ENCODE measurements around the gene PPM1H.

Gene PPM1H

DNA sequence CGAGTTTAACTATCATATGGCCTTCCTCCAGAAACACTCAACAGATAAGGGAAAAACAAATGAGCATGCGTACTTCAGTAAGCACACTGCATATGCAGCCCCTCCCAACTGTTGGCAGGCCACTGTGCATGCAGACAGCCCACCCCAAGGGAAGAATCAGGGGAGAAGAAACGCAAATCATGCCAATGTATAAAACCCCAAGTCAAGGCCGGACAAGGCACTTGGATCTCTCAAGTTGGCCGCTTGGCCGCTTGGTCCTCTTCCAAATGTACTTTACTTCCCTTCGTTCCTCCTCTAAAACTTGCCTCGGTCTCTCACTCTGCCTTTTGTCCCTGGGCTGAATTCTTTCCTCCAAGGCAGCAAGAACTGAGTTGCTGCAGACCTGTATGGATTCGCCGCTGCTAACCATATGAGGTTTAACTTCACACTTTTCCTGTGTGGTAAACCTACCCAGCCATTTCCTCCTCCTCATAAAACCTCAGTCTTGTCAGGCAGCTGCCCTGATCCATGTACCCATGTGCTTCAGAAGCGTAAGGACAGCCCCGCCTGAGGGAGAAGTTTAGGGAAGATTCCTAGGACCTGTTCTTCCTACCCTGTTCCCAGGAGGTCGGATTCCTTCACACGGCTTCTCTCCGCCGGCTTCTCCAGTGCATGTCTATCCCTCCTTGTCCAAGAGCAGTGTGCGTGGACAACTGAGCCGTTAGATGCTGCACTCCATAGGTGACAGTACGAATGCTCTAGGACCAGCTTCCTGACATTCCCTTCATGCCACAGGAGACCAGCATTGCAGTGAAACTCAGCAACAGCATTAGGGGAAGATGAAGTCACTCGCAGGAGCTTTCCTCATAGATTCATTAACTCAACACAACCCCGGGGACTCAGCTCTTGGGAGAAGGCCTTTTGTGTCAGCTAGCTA lies 280.4 kb downstream of the PPM1H start:
- no peak for DNase-seq (ENCODE audit: low read depth in 2 of 2, low spot score in 1 of 2)

DNA sequence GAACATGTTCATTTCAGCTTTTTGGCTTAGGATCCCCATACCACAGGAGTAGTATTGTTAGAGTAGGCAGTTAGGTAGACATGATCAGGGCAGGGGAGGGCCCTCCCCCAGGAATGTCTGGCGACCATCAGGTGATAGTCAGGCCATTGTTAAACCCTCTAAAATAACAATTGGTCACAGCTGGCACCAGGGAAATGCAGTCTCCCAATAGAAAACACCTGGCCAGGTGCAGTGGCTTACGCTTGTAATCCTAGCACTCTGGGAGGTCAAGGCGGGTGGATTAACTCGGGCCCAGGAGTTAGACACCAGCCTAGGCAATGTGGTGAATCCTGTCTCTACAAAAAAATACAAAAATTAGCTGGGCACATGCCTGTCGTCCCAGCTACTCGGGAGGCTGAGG lies 281.2 kb downstream of the PPM1H start:
- no peak for DNase-seq (ENCODE audit: low read depth in 2 of 2, low spot score in 1 of 2)

DNA sequence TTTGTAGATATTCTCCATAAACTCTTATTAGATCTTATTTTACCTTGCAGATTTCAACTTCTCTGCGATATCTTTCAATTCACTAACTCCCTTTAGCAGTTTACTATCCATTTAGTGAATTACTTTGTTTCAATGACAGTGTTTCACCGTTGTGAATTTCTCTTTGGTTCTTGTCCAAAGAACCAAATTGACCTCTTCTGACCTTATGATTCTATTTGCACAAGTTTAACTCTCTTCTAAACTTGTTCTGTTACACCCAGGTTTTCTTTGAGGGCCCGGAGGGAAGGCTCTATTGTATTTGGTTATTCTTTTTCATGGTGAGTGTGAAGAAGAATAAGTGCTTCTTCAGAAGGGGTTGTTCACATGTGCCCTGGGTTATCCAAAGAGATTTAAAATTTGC lies 281.6 kb downstream of the PPM1H start:
- DNase-seq (ENCODE audit: low read depth in 2 of 2, low spot score in 1 of 2): no peak

DNA sequence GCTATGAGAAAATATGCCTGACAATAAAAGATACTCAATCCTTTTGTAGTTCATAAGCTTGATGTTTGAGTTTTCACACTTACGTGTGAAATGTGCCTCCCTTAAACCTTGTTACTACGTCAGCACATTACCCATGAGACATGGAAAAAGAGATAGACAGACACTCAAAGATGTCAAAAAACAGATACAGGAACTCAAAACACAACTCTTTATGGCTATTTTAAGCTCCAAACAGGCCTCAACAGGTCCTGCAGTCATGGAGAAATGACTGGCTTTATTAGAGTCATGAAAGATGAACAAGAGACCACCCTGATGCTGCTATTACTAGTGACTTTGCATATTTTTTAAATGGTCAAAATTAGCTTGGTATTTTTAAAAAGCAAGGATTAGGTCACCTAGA lies 283.8 kb downstream of the PPM1H start:
- DNase-seq (ENCODE audit: low read depth in 2 of 2, low spot score in 1 of 2): no peak

DNA sequence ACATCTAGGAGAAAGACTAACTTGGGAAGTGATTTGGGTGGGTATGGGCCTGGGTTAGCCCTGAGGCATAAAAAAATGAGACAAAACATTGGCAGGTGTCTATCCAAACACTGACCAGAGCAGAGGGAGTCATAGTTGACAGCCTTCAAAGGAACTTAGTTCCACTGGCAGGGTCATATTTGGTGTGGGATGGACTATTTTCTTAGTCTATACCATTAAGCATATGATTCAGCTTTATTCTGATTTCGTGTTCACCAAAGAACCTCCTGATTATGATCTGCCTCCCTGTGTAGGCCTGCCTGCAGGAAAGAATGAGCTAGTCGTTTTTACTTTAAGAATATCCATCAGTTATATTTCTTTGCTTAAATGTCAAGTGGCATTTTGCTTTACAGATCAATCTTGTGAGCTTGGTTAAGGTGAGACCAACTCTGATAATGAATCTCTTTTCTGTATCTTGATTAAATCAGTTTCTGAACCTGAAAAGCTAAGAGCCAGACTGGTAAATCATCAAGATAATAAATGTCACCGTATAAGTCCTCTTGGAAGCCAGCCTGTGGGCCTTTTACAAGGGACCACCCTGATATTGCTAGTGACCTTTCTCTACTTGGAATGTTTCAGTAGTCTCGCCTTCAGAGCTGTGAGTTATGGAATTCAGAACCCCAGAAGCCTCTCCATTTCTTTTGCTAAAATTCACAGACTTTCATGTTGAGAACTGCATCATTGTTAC lies 285.4 kb downstream of the PPM1H start:
- no peak for DNase-seq (ENCODE audit: low read depth in 2 of 2, low spot score in 1 of 2)

DNA sequence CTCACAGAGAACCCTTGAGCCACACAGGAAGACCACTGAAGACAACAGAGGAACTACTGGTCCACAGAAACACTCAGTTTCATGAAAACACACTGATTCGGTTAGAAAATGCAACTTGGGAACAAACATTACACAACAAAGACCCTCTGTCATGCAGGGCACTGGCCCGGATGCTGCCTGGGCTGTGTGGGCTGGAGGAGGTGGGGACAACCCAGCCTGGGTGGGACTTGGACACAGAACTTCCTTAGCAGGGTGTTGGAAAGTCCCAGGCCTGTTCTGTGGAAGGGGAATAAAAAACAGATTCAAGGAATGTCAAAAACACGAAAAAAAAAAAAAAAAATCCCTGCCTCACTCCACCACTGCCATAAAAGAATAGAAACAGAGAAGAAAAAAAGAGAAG lies 287.4 kb downstream of the PPM1H start:
- no peak for DNase-seq (ENCODE audit: low read depth in 2 of 2, low spot score in 1 of 2)

DNA sequence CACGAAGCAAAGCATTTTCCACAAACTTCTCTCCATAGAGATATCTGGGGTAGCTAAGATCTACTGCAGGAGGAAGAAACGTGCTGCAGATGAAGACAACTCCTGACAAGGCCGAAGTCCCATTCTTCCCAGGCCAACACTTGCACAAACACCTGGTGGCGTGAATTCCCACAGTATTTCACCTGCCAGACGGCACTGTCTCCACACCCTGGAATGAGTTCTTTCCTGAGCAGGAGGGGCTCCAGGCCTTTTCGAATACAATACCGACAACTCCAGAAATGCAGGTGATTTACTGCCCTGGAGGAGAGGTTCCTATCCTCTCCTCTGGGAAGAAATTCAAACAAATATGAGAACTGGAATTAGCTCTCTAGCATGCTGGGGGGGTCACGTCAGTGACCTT lies 288.4 kb downstream of the PPM1H start:
- no peak for DNase-seq (ENCODE audit: low read depth in 2 of 2, low spot score in 1 of 2)

DNA sequence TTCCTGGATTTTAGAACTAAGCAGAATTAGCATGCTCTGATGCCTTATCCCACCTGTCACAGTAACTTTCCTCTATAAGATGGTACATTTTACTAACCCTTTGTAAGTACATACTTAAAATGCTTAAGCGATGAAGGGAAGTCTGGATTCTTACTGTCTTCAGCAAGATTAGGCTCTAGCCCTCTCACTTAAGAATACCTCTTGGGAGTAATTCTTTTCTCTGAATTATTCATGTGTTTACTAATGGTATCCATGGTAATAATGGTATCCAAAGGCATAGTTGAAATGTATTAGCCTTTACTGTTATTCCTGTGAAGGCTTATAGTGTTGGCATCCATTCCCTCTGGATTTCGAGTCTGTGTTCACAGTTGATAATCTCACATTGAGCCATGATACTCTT lies 291.5 kb downstream of the PPM1H start:
- DNase-seq (ENCODE audit: low read depth in 2 of 2, low spot score in 1 of 2): no peak

DNA sequence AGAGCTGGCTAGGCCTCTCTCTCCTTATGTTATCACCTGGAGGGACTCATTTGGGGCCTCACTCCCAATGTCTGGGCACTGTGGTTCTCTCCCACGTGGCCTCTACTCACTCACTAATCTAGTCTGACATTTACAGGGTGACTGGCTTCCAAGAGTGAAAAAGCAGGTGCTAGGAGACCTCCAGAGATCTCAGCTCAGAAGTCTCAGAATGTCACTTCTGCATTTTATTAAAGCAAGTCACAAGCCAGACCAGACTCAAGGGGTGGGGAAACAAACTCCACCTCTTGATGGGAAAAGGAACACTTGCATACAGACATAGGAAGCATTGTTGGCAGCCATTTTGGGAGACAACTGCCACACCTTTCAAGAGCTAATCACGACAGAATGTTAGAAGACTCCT lies 292.5 kb downstream of the PPM1H start:
- no peak for DNase-seq (ENCODE audit: low read depth in 2 of 2, low spot score in 1 of 2)

DNA sequence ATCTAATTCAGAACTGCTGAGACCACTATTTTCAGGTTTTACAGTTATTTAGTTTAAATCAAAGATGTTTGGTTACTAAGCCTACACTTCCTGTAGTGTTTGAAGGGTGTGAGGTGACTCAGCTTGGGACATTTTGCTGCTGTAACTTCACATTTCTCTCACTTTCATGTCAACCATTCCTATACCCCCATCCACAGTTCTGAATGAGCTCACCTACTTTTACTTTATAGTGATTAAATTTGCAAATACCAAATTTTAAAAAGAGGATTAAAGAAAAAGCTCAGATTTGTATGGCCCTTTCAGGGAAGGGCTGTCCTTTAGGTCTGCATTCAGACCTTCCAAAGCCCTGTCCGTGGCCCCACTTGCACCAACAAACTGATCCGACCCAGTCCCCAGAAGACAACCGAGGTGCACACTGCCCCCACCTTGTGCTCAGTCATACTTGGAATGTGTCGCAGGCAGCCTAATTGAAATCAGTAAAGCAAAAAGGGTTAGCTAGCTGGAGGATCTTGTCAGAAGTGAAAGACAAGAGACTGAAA lies 294.0 kb downstream of the PPM1H start:
- no peak for DNase-seq (ENCODE audit: low read depth in 2 of 2, low spot score in 1 of 2)

DNA sequence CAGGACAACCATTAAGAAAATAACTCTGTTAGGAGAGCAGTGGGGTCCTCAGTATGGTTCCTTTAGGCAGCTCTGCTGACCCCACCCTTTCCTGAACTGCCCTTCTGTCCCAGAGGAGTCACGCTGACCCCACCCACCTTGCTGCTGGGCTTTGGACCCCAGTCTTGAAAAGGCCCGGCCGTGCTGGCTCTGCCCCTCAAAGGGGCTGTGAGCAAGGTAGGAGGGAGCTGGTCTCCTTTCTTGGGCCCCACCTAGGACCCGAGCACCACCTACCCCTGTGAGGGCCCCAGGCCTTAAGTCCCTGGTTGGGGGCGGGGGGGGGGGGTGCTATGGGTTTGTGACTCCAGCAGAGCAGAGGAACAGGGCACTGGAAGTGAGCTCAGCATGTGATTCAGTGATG lies 297.3 kb downstream of the PPM1H start:
- no peak for DNase-seq (ENCODE audit: low read depth in 2 of 2, low spot score in 1 of 2)

DNA sequence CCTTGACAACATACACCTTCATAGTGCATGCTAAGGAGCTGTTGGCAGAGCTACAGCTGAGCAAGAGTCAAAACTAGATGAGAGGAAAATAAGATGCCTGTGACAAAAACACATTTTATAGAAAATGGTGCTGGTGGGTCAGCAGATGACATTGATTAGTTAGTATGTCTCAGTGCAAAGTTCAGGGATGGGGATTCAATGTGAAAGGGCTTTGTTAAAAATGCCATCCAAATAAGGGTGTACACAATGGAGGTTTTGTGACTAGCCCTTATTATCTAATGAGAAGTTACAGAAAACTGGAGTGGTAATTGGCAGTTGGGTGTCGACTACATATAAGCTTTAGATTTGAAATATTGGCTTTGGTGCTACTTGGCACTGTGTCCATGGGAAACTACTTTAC lies 299.3 kb downstream of the PPM1H start:
- DNase-seq (ENCODE audit: low read depth in 2 of 2, low spot score in 1 of 2): no peak

DNA sequence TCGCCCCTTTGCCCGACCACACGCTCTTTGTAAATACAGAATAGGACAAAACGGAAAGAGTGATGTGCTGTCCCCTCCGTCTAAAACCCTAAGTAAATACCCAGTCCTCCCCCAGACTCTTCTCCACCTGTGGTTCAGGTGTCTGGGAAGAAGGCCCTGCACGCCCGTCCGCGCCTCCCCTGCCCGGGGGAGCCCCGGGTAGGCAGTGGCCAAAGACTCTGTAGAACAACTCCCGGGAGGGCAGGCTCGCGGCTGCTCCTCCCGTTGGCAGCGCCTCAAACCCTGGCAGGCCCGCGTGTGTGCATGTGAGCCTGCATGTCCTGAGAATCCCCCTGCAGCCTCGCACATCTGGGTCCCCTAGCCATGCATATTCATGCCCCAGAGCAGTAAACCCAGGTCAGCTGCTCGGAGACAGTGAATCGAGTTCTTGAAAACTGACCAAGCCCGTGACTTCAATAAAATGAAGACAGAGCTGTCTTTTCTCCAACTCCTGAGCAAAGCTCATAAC lies 302.5 kb downstream of the PPM1H start:
- DNase-seq (ENCODE audit: low read depth in 2 of 2, low spot score in 1 of 2): no peak

DNA sequence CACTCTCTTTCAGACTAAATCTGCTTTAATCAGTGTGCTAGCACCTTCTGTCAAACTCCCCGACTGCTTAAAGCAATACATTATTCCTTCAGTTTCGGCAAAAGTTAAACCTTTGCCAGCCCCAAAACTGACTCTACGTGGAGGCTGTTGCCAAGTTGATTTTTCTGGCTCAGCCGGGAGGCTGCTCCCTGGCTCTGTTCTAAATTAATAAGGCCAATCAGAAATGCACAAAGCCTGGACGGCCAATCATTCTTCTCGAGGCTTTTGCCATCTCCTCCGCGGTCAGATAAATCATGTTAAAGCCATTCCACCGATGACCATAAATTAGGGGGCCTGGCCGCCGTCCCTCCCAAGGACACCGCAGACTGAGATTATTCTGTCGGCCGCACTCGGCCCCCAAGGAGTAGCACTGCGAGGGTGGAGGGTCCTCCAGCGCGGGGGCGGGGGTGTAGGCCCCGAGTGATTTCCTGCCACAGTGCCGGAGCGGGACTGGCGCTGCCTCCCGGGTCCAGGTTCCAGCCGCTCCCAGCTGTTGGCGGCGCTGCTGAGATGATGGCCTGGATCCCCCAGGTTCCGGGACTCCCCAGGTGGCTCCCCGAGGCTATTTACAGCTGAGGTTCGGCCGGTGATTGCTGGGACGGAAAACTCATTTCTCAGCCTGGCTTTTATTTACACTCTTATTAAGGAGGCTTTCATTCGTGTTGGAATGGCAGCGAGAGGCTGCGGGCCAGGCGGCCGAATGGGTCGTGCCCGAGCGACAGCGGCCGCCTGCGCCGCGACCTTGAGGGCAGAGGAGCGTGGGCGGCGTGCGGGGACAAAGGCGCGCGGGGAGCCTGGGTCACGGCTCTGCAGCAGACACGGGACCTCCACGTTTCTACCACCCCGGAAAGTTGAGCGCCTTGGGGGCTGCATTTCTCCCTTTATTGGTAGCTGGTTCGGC lies 303.2 kb downstream of the PPM1H start:
- no peak for DNase-seq (ENCODE audit: low read depth in 2 of 2, low spot score in 1 of 2)

DNA sequence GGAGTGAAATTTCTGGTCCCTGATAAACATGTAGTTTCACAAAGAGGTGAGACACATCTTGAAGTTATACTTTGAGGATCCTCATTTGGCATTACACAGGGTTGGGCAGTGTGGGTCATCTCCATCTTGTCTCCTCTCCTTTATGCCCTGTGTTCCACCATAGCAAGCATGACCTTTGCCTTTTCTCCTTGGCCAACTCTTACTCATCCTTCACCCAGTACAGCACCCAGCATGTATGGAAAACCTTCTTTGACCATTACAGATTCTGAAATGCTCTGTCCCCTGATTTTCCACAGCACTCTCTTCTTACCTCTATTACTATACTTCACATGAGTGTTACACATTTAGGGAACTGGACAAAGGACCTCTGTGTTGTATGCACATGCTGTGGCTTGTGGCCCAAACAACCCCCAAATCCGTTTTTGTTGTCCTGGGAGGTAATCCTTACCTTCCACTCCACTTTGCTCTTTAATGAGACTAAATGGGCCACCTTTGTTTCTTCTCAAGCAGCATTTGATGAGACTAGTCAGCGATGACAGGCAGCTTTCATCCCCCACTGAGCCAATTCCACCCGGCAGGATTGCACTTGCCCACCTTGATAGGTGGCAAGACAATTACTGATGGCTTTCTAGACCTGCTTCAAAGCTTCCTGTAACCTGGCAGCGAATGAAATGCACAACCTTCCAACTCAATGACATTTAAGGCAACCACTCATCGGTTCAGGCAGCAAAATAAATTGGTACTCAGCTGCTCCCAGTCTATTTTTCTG lies 304.8 kb downstream of the PPM1H start:
- DNase-seq (ENCODE audit: low read depth in 2 of 2, low spot score in 1 of 2): no peak

DNA sequence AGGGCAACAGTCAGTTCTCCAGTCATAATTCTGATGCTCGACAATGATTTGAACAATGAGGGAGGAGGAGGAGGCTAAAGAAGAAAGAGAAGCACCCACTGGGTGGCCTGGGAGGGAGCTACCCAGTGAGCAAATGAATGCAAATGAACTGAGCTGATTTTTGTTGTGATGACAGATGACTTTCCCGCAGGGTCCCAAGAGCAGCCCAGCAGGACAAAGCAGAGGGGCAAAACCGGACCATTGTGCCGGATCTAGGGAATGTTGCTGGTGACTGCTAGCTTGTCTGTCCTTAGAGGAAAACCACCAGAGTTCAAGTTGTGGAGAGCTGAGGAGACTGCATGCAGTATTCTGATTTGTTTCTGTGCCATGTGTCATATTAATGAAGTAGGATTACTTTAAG lies 305.5 kb downstream of the PPM1H start:
- no peak for DNase-seq (ENCODE audit: low read depth in 2 of 2, low spot score in 1 of 2)

DNA sequence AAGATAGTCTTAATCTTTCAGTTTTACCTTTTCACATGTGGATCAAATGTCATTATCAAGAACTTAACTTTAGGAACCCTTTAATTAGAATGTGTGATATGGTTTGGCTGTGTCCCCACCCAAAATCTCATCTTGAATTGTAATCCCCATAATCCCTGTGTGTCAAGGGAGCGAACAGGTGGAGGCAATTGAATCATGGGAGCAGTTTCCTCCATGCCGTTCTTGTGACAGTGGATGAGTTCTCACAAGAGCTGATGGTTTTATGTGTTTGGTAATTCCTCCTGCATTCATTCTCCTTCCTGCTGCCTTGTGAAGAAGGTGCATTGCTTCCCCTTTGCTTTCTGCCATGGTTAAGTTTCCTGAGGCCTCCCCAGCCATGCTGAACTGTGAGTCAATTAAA lies 307.8 kb downstream of the PPM1H start:
- DNase-seq (ENCODE audit: low read depth in 2 of 2, low spot score in 1 of 2): no peak

DNA sequence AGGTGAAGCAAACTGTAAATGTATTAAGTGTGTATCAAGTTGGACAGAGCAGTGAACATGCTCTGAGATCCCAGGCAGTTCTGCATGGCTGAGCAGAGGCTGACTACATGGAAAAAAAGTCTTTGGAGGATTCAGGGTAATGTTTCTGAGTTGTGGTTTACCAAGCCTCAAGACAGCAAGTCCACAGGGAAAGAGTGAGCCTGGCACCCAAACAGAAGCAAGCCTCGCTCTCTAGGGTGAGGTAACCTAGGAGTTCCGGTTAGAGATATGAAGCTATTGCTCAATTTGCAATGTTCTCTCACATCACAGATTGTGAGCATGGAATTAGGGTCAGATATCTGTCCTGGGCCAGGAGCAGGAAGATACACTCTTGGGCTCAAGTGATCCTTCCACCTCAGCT lies 309.7 kb downstream of the PPM1H start:
- DNase-seq (ENCODE audit: low read depth in 2 of 2, low spot score in 1 of 2): no peak

DNA sequence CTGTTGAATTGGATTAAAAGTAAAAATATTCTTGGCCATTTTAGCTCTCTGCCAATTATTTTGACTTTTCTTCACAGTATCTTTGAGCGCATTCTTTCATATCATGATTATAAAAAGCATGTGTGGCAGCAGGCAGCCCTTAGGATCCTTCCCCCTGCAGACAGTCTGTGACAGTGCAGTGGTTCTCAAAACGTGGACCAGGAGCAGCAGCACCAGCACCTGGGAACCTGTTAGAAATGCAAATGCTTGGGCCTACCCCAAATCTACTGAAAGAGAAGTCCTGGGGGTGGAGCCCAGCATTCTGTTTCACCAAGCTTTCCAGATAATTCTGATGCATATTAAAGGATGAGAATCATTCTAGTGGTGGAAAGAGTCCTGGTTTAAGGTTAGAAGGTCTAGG lies 312.8 kb downstream of the PPM1H start:
- no peak for DNase-seq (ENCODE audit: low read depth in 2 of 2, low spot score in 1 of 2)

DNA sequence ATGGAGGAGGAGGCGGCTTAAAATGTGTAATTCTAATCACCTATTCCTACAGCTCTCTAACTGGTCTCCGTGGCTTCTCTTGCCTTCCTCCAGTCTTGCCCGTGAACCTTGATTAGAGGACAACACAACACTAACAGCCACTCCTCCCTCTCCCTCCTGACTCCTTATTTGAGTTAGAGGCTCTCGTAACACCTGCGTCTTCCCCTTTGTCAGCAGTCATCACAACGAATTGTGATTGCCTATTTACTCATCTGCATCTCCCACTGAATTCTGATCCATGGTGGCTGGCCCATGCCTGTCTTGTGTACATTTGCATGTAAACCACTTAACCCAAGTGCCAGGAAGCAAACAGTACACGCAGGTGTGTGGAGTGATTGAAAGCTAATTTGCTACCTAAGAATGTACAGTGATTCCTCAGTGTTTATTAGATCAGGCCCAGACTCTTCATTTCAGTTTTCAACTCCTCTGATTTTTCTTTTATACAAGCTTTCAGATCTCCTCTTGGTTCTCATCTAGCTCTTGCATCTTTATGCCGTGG lies 313.8 kb downstream of the PPM1H start:
- no peak for DNase-seq (ENCODE audit: low read depth in 2 of 2, low spot score in 1 of 2)
